DND-41 (cell line): ENCODE data around the gene OSBPL1A.

ENCODE experiments used
- EZH2 ChIP-seq: IDR thresholded peaks from 3 replicates; pipeline ENCODE4 v1.6.1; 2012; ENCODE audit warnings: borderline replicate concordance, low read depth, mild to moderate bottlenecking, moderate library complexity, low read length, inconsistent platforms; ENCODE audit not compliant: severe bottlenecking
- TF ChIP-seq, protein P1 (sequence below): IDR thresholded peaks from 2 replicates; pipeline ENCODE4 v1.5.1; 2012; ENCODE audit warnings: borderline replicate concordance, low read length, moderate library complexity, mild to moderate bottlenecking; ENCODE audit not compliant: poor library complexity, severe bottlenecking; ENCODE audit errors: extremely low read depth

DNA sequence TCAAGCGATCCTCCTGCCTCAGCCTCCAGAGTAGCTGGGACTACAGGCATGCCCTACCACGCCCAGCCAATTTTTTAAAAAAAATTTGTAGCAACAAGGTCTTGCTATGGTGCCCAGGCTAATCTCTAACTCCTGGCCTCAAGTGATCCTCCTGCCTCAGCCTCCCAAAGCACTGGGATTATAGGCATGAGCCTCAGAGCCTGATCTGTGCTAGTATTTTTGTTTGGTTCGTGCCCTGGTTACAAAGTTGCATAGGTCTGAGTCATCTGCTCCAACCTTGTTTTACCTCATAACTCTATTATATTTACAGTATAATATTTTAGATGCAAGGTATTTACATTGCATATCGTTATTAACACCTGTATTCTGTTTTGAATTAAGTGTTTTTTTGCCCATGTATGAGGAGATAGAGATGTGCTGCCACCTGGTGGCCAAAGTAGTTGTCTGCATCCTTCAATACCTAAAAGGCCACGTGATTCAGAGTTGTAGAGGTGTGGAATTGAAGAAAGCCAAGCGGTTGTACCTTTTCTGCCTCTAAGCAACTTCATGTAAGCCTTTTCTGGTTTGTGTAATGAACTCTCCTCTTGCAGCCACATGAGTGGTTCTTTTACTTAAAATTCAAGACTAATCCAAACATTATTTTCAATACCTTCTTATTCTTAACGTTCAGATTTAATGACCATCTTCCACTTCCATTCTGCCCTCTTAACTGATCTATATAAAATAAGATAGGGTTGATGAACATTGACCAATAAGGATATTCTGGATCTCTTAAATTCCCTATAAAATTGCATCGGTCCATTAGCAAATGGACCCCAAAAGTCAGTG lies 278.7 kb downstream of the OSBPL1A start:
- TF ChIP-seq, protein P1, sequence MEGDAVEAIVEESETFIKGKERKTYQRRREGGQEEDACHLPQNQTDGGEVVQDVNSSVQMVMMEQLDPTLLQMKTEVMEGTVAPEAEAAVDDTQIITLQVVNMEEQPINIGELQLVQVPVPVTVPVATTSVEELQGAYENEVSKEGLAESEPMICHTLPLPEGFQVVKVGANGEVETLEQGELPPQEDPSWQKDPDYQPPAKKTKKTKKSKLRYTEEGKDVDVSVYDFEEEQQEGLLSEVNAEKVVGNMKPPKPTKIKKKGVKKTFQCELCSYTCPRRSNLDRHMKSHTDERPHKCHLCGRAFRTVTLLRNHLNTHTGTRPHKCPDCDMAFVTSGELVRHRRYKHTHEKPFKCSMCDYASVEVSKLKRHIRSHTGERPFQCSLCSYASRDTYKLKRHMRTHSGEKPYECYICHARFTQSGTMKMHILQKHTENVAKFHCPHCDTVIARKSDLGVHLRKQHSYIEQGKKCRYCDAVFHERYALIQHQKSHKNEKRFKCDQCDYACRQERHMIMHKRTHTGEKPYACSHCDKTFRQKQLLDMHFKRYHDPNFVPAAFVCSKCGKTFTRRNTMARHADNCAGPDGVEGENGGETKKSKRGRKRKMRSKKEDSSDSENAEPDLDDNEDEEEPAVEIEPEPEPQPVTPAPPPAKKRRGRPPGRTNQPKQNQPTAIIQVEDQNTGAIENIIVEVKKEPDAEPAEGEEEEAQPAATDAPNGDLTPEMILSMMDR = peak; percentile 91
- TF ChIP-seq EZH2 = no peak
